HS-27A (cell line): ENCODE measurements around the gene COPB2.
"Not testable (repeated sequence)": the region's sequence is repeated elsewhere in the genome, so short reads cannot be mapped to it uniquely, and the experiment has no call there.

Source experiments
- DNase-seq: peaks from one replicate; pipeline ENCODE4 v3.0.0-alpha.2; 2012; ENCODE audit warnings: low read depth, missing footprints

The COPB2 gene

GRCh38 chr3:139378587-139379241, 10.7 kb downstream of the COPB2 start:
- DNase-seq, result no peak

GRCh38 chr3:139377378-139377777, 12.1 kb downstream of the COPB2 start:
- DNase-seq, result no peak

GRCh38 chr3:139374099-139374498, 15.3 kb downstream of the COPB2 start:
- no peak for DNase-seq

GRCh38 chr3:139364549-139364948, 24.9 kb downstream of the COPB2 start:
- DNase-seq, result no peak

- no peak for DNase-seq
These were observed 28.2 kb downstream of the COPB2 start for GRCh38 chr3:139361276-139361675.

- no peak for DNase-seq
These were observed 30.4 kb downstream of the COPB2 start for GRCh38 chr3:139358841-139359562.

GRCh38 chr3:139357899-139358298, 31.5 kb downstream of the COPB2 start:
- DNase-seq, result no peak

DNA sequence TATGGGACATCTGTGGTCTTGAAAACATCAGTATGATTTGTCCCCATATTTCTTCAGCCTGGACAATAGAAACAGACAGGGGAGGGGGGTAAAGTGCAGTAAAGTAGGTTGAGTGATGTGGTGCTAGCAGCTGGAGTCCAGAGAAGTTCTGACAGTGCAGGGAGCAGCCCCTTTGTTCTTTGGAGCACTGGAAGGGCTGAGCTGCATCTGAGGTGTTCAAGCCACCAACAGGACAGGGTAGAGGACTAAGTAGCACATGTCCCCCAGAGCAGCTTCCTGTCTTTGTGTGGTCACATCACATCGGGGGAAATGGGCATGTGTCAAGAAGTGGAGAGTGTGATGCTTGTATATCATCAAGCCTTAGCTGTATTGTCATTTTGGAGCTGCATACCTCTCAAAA, 33.6 kb downstream of the COPB2 start:
- DNase-seq, result no peak

DNA sequence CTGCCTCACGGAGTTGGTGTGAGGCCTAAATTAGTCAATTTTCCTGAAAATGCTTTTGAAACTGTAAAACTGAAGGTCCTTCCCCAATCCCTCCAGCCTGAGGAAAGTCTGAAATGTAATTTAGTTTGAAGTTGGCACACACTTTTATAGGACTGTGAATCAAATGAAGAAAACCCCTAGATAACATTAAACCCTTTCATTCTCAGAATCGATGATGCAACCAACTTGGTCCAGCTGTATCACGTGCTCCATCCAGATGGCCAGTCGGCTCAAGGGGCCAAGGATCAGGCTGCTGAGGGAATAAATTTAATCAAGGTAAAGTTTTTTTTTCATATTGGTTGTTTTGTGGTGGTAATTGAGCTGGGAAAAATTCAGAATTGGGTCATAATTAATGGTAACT, 34.0 kb downstream of the COPB2 start:
- no peak for DNase-seq

DNA sequence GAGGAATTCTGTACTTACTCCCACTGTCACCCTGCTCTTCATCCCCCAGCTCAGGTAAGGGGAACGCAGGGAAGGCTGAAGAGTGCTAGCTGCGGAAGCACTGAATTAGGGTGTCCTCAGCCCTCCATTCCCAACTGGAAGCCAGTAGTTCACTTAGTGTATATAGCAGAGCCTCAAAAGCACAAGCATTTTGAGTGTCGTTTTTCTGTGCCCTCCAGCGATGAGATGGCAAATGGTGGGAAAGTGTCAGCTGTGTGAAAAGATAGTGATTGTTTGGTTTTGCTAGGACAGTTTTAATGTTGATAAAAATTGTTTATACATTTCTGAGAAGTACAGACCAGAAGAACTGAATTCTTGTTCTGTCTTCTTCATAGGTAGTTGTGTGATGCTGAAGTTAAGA, 34.8 kb downstream of the COPB2 start:
- no peak for DNase-seq

- DNase-seq, result peak; percentile 7
These were observed 35.4 kb downstream of the COPB2 start for GRCh38 chr3:139353920-139354556.

DNA sequence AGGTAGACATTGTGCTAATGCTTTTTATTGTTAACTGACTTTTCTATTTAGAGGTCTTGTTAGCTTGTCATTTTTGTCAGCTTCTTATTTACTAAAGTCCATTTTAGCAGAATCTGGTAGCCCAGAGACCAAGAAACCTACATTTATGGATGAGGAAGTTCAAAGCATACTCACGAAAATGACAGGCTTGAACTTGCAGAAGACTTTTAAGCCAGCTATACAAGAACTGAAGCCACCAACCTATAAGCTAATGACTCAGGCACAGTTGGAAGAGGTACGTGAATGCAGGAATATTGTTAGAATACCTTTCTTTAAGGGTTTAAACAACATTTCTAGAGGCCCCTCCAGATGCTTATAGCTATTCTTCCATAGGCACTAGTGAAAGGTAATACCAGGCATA, 42.7 kb downstream of the COPB2 start:
- DNase-seq, result no peak

- peak; percentile 72 for DNase-seq
These were observed 45.3 kb downstream of the COPB2 start, which contains the start of gene MRPS22 for GRCh38 chr3:139343895-139344856. Gene MRPS22, plus strand, starts transcription at chr3:139344020. Its CDS starts 7 bp downstream, at chr3:139344027.

- DNase-seq, result no peak
These were observed 47.4 kb downstream of the COPB2 start for GRCh38 chr3:139342054-139342453.

- DNase-seq, result no peak
These were observed 48.7 kb downstream of the COPB2 start for GRCh38 chr3:139340784-139341183.

DNA sequence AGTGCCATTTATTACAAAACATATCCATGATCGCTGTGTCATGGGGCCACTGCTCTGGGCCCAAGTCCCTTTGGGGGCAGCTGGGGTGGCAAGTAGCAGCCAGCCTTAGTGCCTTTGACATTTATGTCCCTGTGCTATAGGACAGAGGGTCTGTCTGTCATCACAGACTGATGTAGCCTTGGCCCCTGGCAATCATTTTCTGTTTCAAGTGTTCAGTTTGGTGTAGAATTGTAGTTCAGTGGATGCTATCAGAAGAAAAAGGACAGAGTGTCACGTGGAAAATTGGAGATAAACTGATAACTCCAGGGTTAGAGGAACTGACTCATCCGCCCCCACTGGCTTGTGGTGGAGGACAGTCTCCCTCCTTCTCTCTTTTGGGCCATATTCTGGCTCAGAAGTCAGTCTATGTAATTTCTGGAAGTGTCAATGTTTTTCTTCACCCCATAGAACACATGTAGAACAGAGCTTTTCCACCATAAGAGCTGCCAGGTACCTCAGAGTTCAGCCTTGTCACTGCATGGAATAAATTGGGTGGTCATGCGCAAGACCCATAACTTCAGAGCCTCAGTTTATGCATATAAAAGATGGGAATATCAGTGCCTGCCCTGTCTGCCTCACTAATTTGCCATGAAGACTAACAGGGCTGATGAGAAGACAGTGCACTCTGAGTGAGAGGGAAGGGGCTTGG, 50.1 kb downstream of the COPB2 start:
- DNase-seq, result no peak

GRCh38 chr3:139338405-139338804, 51.0 kb downstream of the COPB2 start:
- no peak for DNase-seq

DNA sequence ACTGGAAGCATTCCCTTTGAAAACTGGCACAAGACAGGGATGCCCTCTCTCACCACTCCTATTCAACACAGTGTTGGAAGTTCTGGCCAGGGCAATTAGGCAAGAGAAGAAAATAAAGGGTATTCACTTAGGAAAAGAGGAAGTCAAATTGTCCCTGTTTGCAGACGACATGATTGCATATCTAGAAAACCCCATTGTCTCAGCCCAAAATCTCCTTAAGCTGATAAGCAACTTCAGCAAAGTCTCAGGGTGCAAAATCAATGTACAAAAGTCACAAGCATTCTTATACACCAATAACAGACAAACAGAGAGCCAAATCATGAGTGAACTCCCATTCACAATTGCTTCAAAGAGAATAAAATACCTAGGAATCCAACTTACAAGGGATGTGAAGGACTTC, 54.8 kb downstream of the COPB2 start:
- DNase-seq, result not testable (repeated sequence)

GRCh38 chr3:139332092-139332491, 57.4 kb downstream of the COPB2 start:
- no peak for DNase-seq

DNA sequence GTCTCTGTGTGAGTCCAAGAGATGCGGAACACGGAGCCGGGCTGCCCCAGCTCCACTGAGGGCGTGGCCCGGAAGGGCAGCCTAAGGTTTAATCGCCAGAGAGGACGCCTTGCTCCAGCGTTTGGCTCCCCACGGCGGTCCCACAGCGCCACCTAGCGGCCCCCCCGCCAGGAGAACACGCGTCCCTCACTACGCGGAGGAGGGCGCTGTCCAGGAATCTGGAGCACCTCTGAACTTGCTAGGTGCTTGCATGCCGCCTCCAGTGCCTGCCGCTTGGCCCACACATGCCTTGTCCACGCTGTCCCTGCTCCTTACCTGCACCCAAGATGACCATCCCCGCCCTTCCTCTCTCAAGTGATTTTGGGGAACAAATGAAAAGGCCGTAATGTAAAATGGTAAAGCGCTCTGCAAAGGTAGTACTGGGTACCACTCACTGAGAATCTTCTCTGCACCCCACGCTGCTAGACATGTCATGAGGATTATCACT, 60.0 kb downstream of the COPB2 start:
- DNase-seq, result no peak

DNA sequence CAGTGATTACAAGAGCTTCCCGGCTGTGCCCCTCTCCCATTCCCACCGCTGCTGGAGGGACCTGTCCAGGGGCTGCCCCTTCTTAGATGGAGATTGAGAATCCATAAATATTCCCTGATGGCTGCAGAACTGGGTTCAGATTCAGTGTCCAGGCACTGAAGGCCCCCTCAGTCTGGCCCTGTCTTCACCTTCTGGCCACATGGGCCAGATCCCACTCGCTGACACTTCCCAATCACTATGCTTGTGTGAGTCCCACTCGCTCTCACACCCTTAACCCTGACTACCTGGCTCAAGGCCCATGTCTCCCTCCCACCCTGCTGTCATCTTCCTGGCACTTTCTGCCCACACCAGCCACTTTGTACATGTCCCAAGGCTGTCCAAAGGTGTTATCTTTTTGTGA, 61.1 kb downstream of the COPB2 start:
- DNase-seq, result no peak
